SK-N-MC (cell line): ENCODE measurements around the gene SULT2B1.
A peak's percentile ranks its signal among the peaks of the same experiment; 100 is the strongest.
"Not testable (repeated sequence)": the region's sequence is repeated elsewhere in the genome, so short reads cannot be mapped to it uniquely, and the experiment has no call there.

Experiments used
- DNase-seq: peaks from one replicate; pipeline ENCODE4 v3.0.0-alpha.2; 2011; ENCODE audit warnings: low read depth, low spot score
- H3K27ac ChIP-seq: fragments of 200-600 bp; sonication (generic); 2 replicates; pipeline ENCODE4 v1.5.1; 2016; ENCODE audit warnings: mixed run types
- H3K36me3 ChIP-seq: fragments of 200-600 bp; sonication (generic); 2 replicates; pipeline ENCODE4 v1.6.1; 2017; ENCODE audit warnings: antibody characterized with exemption, low read length, mixed read lengths; ENCODE audit not compliant: insufficient read depth
- H3K4me3 ChIP-seq: fragments of 200-600 bp; sonication (generic); 2 replicates; pipeline ENCODE4 v1.5.1; 2016
- H3K9ac ChIP-seq: fragments of 200-600 bp; sonication (generic); 2 replicates; pipeline ENCODE4 v1.8.0; 2017; ENCODE audit warnings: mixed run types, mixed read lengths; ENCODE audit not compliant: insufficient read length
- H3K9me3 ChIP-seq: fragments of 200-600 bp; sonication (generic); 2 replicates; pipeline ENCODE4 v1.6.1; 2017; ENCODE audit warnings: low read depth, mild to moderate bottlenecking, antibody characterized with exemption, low read length, moderate library complexity, mixed read lengths
- EZH2 ChIP-seq: fragments of 200-600 bp; sonication (generic); IDR thresholded peaks from one replicate; pipeline ENCODE4 v1.6.1; 2017; ENCODE audit warnings: antibody characterized with exemption
- FOXP2 ChIP-seq: optimal IDR thresholded peaks from 2 replicates; pipeline ENCODE3; 2011; ENCODE audit warnings: mild to moderate bottlenecking, moderate library complexity; ENCODE audit not compliant: insufficient read depth; ENCODE audit errors: extremely low read length, control extremely low read depth
- POLR2AphosphoS5 ChIP-seq: IDR thresholded peaks from 2 replicates; pipeline ENCODE4 v1.6.1; 2012; ENCODE audit warnings: mild to moderate bottlenecking, low read depth, low read length, borderline replicate concordance

SULT2B1 gene

GRCh38 chr19:48630296-48631063 is 78.5 kb downstream of the SULT2B1 start:
- DNase-seq = no peak
- Histone ChIP-seq H3K9me3 (no peaks in the 10 kb centered on the region), H3K9ac (peak overlapping the region; percentile 66), H3K36me3 (peaks cover 5% of the 10 kb centered on the region; the same call in 1 of the 2 replicates), H3K27ac (peak overlapping the region; percentile 92), H3K4me3 (peak overlapping the region; percentile 73)
- TF ChIP-seq EZH2 = no peak
- peak; percentile 22; the same call in 1 of the 2 replicates for TF ChIP-seq POLR2AphosphoS5

GRCh38 chr19:48631225-48631624 is 79.3 kb downstream of the SULT2B1 start:
- Histone ChIP-seq H3K9ac (no peak overlapping the region), H3K4me3 (peak overlapping the region; percentile 73), H3K9me3 (no peaks in the 10 kb centered on the region), H3K27ac (peak overlapping the region; percentile 92), H3K36me3 (peaks cover 5% of the 10 kb centered on the region; the same call in 1 of the 2 replicates)
- DNase-seq = no peak
- no peak for TF ChIP-seq FOXP2
- TF ChIP-seq EZH2 = no peak
- TF ChIP-seq POLR2AphosphoS5 = no peak

- peak overlapping the region; percentile 97 for H3K27ac ChIP-seq
- H3K9ac ChIP-seq, H3K36me3 ChIP-seq, DNase-seq, H3K9me3 ChIP-seq: not testable (repeated sequence)
- peak overlapping the region; percentile 88 for H3K4me3 ChIP-seq
Measured at GRCh38 chr19:48632286-48632685, 80.3 kb downstream of the SULT2B1 start.

DNA sequence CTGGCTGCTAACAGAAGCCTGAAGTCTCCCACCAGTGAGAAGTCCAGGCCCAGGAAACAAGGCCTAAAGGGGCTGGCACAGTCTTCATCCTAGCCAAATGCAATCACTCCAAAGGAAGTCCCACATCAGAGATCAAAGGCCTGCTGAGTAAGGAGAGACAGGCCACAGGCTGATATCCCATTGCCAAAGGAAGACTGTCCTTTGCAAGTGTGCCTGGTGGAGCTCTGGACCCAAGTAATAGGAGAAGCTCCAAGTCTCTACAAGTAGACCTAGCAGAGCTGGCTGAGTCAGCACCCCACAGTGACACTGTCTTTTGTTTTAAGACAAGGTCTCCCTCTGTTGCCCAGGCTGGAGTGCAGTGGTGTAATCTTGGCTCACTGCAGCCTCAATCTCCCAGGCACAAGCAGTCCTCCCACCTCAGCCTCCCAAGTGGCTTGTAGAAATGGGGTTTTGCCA is 80.7 kb downstream of the SULT2B1 start:
- no peak overlapping the region for H3K9ac ChIP-seq
- TF ChIP-seq POLR2AphosphoS5 (no peak), FOXP2 (no peak), EZH2 (no peak)
- peaks cover 5% of the 10 kb centered on the region; the same call in 1 of the 2 replicates for H3K36me3 ChIP-seq
- DNase-seq = no peak
- H3K9me3 ChIP-seq = no peaks in the 10 kb centered on the region
- peak overlapping the region; percentile 97 for H3K27ac ChIP-seq
- H3K4me3 ChIP-seq = peak overlapping the region; percentile 88

- TF ChIP-seq FOXP2 (no peak), EZH2 (no peak), POLR2AphosphoS5 (no peak)
- peak overlapping the region; percentile 97 for H3K27ac ChIP-seq
- no peaks in the 10 kb centered on the region for H3K9me3 ChIP-seq
- H3K36me3 ChIP-seq = peaks cover 5% of the 10 kb centered on the region; the same call in 1 of the 2 replicates
- H3K9ac ChIP-seq = peak overlapping the region; percentile 78
- no peak for DNase-seq
- peak overlapping the region; percentile 88 for H3K4me3 ChIP-seq
Measured at GRCh38 chr19:48633148-48634035, 81.4 kb downstream of the SULT2B1 start.

GRCh38 chr19:48634036-48634342 is 82.0 kb downstream of the SULT2B1 start:
- no peaks in the 10 kb centered on the region for H3K9me3 ChIP-seq
- no peak for DNase-seq
- H3K4me3 ChIP-seq = peak overlapping the region; percentile 88
- peaks cover 5% of the 10 kb centered on the region; the same call in 1 of the 2 replicates for H3K36me3 ChIP-seq
- TF ChIP-seq EZH2 (no peak), FOXP2 (no peak), POLR2AphosphoS5 (no peak)
- H3K9ac ChIP-seq = peak overlapping the region; percentile 78
- H3K27ac ChIP-seq = peak overlapping the region; percentile 97

DNA sequence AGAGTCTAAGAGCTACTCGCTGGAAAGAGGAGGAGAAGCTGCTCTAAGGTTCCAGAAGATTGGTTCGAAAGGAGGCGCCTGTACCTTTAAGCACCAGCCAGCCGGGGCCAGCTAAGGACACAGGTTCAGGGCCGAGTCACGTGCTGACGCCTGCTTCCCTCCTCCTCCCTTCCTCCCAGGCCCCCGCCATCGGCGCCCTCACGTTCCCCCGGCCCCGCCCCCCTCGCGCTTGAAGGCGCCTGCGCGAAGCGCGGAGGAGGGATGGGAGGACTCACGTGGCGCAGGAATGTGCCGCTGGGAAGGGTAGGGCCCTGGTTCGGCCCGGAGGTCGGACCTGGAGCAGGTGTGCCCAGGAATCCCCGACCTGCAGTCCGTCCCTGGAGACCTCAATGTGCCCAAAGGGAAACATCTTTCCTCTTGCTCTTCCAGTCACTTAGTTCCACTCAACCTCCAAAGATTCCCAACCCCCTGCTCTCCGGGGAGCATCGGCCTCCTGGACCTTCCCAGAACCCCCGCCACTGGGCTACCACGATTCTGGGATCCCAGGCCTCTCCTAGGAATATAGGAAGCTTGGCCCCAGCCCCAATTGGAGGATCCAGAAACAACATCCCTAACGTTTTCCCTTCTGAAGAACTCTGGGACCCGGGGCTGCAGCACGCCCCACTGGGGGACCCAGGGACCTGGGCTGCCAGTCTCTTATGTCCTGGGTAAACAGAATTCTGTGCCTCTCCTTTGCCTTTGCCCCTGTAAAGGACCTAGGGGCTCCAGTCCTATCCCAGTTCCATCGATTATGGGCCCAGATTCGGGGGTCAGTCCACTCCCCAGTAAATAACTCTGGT is 82.7 kb downstream of the SULT2B1 start:
- Histone ChIP-seq H3K27ac (peak overlapping the region; percentile 97), H3K4me3 (peak overlapping the region; percentile 88)
- no peak for DNase-seq

DNA sequence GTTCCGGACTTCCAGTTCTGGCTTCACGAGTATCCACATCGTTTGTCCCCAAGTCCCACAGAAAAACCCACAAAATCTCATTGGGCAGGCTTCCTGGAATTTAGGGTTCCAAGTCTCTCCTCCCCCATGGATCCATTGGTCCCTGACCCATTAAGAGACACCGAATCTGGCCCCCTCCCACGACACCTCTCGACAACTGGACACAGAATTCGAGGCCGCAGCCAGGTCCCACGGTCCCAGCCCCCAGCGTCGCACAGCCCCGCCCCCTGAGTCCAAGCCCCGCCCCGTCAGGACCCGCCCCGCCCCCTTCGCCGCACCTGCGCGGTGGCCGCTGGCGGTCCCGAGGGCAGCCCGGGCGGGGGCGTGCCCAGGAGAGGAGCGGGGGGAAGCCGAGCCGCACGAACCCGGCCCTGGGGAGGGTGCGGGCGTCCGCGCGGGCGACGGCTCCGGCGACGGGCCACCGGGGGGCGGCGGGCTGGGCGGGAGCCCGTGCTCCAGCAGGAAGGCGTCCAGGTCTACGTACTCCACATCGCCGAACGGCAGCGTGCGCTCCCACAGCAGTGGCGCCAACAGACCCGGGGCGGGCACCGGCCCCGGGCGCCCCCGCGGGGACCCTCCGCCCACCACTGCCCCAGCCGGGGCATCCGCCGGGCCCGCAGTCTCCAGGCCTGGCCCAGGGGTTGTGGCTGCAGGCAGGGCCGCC is 83.4 kb downstream of the SULT2B1 start:
- peak overlapping the region; percentile 97 for H3K27ac ChIP-seq
- H3K9ac ChIP-seq = peak overlapping the region; percentile 80
- no peaks in the 10 kb centered on the region for H3K9me3 ChIP-seq
- H3K36me3 ChIP-seq = peaks cover 5% of the 10 kb centered on the region; the same call in 1 of the 2 replicates
- no peak for DNase-seq
- no peak for TF ChIP-seq FOXP2
- TF ChIP-seq EZH2 = no peak
- TF ChIP-seq POLR2AphosphoS5 = peak; percentile 60
- H3K4me3 ChIP-seq = peak overlapping the region; percentile 88

More for the DNA sequence above, 82.7 kb downstream of the SULT2B1 start:
- H3K9ac ChIP-seq = peak overlapping the region; percentile 78
- peaks cover 5% of the 10 kb centered on the region; the same call in 1 of the 2 replicates for H3K36me3 ChIP-seq
- TF ChIP-seq POLR2AphosphoS5 (peak; percentile 78; the same call in 1 of the 2 replicates), EZH2 (no peak), FOXP2 (peak; percentile 59)
- no peaks in the 10 kb centered on the region for H3K9me3 ChIP-seq
